ENCODE results near the gene UQCRHL.

- TF ChIP-seq, protein P1, sequence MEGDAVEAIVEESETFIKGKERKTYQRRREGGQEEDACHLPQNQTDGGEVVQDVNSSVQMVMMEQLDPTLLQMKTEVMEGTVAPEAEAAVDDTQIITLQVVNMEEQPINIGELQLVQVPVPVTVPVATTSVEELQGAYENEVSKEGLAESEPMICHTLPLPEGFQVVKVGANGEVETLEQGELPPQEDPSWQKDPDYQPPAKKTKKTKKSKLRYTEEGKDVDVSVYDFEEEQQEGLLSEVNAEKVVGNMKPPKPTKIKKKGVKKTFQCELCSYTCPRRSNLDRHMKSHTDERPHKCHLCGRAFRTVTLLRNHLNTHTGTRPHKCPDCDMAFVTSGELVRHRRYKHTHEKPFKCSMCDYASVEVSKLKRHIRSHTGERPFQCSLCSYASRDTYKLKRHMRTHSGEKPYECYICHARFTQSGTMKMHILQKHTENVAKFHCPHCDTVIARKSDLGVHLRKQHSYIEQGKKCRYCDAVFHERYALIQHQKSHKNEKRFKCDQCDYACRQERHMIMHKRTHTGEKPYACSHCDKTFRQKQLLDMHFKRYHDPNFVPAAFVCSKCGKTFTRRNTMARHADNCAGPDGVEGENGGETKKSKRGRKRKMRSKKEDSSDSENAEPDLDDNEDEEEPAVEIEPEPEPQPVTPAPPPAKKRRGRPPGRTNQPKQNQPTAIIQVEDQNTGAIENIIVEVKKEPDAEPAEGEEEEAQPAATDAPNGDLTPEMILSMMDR (IDR thresholded peaks at IDR 0.05; ENCODE audit: borderline replicate concordance, extremely low read depth, low read length, poor library complexity, severe bottlenecking) = no peak
- no peak for TF ChIP-seq EZH2 (IDR thresholded peaks at IDR 0.05; ENCODE audit: borderline replicate concordance, low read depth, low read length, severe bottlenecking)
These were observed 9.2 kb upstream of the UQCRHL start for GRCh38 chr1:15816674-15817073.

Measured in DND-41 (cell line).